OCI-LY3 (cell line): ENCODE results near the gene FLYWCH1.

Experiments used
- CTCF ChIP-seq: fragments of 200-600, 300-600 bp; sonication (generic); IDR thresholded peaks from 2 replicates; pipeline ENCODE4 v1.5.1; 2014; ENCODE audit warnings: antibody characterized with exemption, low read length, low read depth
- EZH2phosphoT487 ChIP-seq: fragments of 200-600 bp; shearing (Covaris generic); IDR thresholded peaks from 2 replicates; pipeline ENCODE4 v1.6.1; 2018; ENCODE audit warnings: antibody characterized with exemption, mixed run types, low read depth

DNA sequence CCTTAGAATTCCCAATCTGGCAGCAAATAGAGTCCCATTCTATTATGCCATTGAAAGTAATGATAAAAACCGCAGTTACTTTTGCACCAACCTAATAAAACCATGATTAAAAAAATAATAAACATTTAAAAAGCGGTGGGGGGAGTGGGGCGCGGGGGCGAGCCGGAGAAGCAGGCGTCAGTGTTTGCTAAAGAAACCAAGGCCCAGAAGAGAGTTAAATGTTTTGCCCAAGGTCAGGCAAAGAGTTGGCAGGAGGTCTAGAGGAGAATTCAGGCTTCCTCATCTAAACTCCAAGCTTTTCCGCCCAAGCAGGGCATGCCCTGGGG, 44.1 kb upstream of the FLYWCH1 start:
- no peak for TF ChIP-seq CTCF
- TF ChIP-seq EZH2phosphoT487: no peak
